Heart right ventricle (tissue), 16 donors: ENCODE data around the gene ELL. TPM values are rescaled to one million over a fixed set of nuclear protein-coding genes. Genes with fewer than 3 reads are reported as not detected.

Source experiments
- ATAC-seq, 8 donors: fragments of 200-7000 bp; cut with Tn5 transposase; one replicate each; pipeline ENCODE4 v1.9.1; 2020; ENCODE audit warnings: mild to moderate bottlenecking in 8 of 8, moderate library complexity in 8 of 8, moderate number of reproducible peaks in 1 of 8
- DNase-seq, 2 donors: peaks; one replicate each; pipeline ENCODE4 v3.0.0-alpha.2; 2020
- H3K27ac ChIP-seq, 10 donors: fragments of 200-600 bp; sonication (generic) in 2 of 10; one replicate each; pipeline versions ENCODE4 v1.5.0 to v1.8.0; 2020 to 2022; ENCODE audit warnings: mild to moderate bottlenecking in 3 of 10
- H3K27me3 ChIP-seq, 7 donors: fragments of 200-600 bp; one replicate each; pipeline ENCODE4 v1.8.0; 2021 to 2022; ENCODE audit warnings: mild to moderate bottlenecking in 2 of 7
- H3K36me3 ChIP-seq, 9 donors: fragments of 200-600 bp; sonication (generic) in 1 of 9; one replicate each; pipeline versions ENCODE4 v1.5.0 to v1.8.0; 2020 to 2022; ENCODE audit warnings: mild to moderate bottlenecking in 2 of 9
- H3K4me1 ChIP-seq, 9 donors: fragments of 200-600 bp; sonication (generic) in 1 of 9; one replicate each; pipeline versions ENCODE4 v1.5.0 to v1.8.0; 2020 to 2022; ENCODE audit warnings: mild to moderate bottlenecking in 4 of 9
- H3K4me3 ChIP-seq, 10 donors: fragments of 200-600 bp; sonication (generic) in 2 of 10; one replicate each; pipeline versions ENCODE4 v1.5.0 to v1.8.0; 2020 to 2022; ENCODE audit warnings: mild to moderate bottlenecking in 7 of 10, moderate library complexity in 2 of 10
- H3K9me3 ChIP-seq, 11 donors: fragments of 200-600 bp in 10 of 11; sonication (generic) in 2 of 11; one replicate each; pipeline versions ENCODE4 v1.5.0 to v1.8.0; 2013 to 2022; ENCODE audit warnings: mild to moderate bottlenecking in 2 of 11, control low read depth in 1 of 11, moderate library complexity in 1 of 11
- WGBS, 2 donors: extraction: QIAGEN DNeasy Blood & Tissue Kit; methylation state at CpG; one replicate each; pipeline ENCODE4 v1.1.7; 2013; ENCODE audit warnings: inconsistent platforms in 1 of 2; 5-methylcytosine and 5-hydroxymethylcytosine counted together
- intact Hi-C, 10 donors: fragments of 100-400 bp; cut with DNase I; formaldehyde crosslinking; loops; one replicate each; pipeline versions ENCODE4 v1.11.1 to v1.14.2; 2022
- polyA plus RNA-seq, 2 donors: library from polyadenylated mRNA; stranded (reverse); fragments of 200-250 nt; gene quantifications; one replicate each; pipeline ENCODE4 v1.2.3, GENCODE V29; 2013
- total RNA-seq, 10 donors: library from RNA; stranded (reverse); fragmentation: NEBNext Ultra II Directional in 3 of 10; extraction: Animal tissue kit (Norgen Biotek cat#: 25700) in 3 of 10; gene quantifications; one replicate each; pipeline versions ENCODE4 v1.2.1 to v1.2.4, GENCODE V29; 2021 to 2023
- TF ChIP-seq, protein P1 (sequence below), 9 donors: fragments of 200-600 bp; sonication (generic) in 2 of 9; IDR thresholded peaks; one replicate each; pipeline versions ENCODE4 v1.5.0 to v1.8.0; 2021 to 2022; ENCODE audit warnings: antibody characterized with exemption in 9 of 9, mild to moderate bottlenecking in 5 of 9, moderate library complexity in 1 of 9
- donor health status: Arrhythmogenic right ventricular cardiomyopathy.
- donor health status: ischemic (EF 13 %, LVEDD 7.1; RV severe dilation, severe dysfunction).
- donor health status: healthy with polysubstance abuse.
- donor health status: DM: no; HTN: yes; CAD: no.
- donor health status: DM: no; HTN: no; CAD: no.
- donor health status: ischemic (EF 25% LVEDD 6.9; RV normal size, moderate dysfunction).
- donor health status: ischemic (EF 25% LVEDD 5.7; RV mildly dilated, moderate dysfunction).
- donor health status: healthy.
- donor health status: DM: yes; HTN: yes; CAD: no.
- donor health status: Ischemic cardiomyopathy.
- donor health status: ischemic (EF 35%, LVEDD 5.7; RV mildly dilated, moderate dysfunction).
- donor health status: nonischemic (EF 11% LVEDD 7.7; RV severe dilation, severe dysfunction).
- donor health status: DM: yes; HTN: yes; CAD: no.
- donor health status: PGD.
- donor health status: ischemic (EF 29% LVEDD 5.4; RV normal size, mild dysfunction).
- donor health status: nonischemic (EF 23%, LVEDD 6.1; RV moderate dilation, normal function).

Gene ELL
- total and polyA plus RNA-seq, 12 donors: 4.0 to 13.1 (median 6.8) TPM

DNA sequence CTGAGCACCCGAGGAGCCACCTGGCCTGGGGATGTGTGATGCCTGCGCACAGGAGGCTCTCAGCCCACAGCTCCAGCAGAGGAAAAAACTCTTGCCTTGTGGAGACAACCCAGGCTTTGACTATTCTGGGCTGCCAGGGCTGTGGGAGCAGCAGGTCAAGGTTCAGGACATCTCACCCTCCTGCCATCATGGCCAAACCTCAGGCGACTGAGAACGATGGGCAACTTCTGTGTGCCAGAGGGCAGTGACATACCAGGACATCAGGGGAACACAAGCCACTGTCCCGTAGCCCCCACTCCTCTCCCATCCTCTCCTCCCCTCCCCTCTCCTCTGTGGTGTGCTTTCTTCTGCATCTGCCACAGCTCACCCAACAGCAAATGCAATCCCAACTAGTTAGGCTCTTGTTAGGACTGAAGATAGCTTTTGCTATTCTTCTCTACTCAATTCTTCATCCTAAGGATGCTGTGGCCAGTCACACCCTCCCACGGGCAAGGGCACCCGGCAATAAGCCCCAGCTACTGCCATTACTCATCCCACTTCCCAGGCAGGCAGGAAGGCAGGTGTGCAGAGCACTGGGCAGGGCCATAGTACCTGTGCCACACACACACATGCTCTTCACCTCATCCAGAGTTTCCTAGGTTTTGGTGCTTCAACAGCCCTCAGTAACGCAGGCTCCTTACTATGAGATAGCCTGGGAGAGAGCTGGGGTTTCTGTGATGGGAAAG, 16.8 kb downstream of the ELL start:
- TF ChIP-seq, protein P1, sequence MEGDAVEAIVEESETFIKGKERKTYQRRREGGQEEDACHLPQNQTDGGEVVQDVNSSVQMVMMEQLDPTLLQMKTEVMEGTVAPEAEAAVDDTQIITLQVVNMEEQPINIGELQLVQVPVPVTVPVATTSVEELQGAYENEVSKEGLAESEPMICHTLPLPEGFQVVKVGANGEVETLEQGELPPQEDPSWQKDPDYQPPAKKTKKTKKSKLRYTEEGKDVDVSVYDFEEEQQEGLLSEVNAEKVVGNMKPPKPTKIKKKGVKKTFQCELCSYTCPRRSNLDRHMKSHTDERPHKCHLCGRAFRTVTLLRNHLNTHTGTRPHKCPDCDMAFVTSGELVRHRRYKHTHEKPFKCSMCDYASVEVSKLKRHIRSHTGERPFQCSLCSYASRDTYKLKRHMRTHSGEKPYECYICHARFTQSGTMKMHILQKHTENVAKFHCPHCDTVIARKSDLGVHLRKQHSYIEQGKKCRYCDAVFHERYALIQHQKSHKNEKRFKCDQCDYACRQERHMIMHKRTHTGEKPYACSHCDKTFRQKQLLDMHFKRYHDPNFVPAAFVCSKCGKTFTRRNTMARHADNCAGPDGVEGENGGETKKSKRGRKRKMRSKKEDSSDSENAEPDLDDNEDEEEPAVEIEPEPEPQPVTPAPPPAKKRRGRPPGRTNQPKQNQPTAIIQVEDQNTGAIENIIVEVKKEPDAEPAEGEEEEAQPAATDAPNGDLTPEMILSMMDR (IDR thresholded peaks at IDR 0.05): no peak
- no peaks in the 10 kb centered on the region for H3K9me3 ChIP-seq
- ATAC-seq (no peak), DNase-seq (no peak)
- H3K4me3 ChIP-seq: no peak overlapping the region
- peak overlapping the region in 7 of 10 donors; percentile 63 to 90 (median 75) for H3K27ac ChIP-seq
- 63 to 75% methylated on average over 8 of the region's 8 CpGs for WGBS, 2 donors
- H3K4me1 ChIP-seq: peaks cover 69 to 100% (median 98%) of the 10 kb centered on the region in 9 donors
- intact Hi-C loops: loop anchor here in 3 of 10 donors (5.0 kb wide), 2 partner anchors 38 to 43 kb away; no protein-coding TSS in a partner anchor
- H3K36me3 ChIP-seq: peaks cover 0 to 5% (median 0%) of the 10 kb centered on the region in 9 donors
- no peaks in the 10 kb centered on the region for H3K27me3 ChIP-seq

DNA sequence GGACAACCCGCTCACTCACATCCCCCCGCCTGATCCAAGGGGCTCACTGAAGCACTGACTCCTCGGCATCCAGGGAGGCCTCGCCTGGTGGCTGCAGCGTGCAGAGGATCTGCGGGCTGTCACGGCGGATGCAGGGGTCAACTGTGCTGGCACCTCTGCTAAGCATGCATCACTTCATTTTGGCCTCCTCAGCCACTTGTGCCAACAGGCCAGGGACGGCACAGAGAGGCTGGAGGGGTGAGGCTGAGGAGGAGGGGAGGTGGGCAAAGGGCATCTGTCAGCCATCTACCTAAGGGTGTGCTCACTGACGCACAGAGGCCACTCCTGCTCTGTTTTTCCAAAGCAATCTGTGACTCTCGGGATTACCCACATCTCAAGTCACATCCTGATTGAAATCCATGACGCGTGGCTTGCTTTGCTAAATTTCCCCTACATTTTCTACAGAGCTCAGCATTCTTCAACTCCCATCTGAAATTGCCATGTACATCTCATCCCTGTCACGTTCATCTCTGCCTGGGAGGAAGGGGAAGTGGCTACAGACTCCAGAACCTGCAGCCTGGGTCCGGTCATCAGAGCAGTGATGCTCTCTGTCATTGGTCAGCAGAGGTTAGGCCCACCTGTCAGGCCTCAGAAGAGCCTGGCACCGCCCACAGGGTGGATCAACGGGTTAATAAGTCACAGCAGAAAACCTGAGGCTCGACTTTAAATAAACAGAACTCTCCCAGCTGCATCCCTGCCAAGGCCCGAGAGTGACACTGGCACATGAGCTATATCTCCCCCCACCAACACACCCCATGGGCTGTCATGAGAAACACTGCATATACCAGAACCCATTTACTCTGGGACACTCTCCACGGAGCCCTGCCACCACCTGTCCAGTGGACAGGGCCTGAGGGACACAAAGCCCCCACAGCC, 17.6 kb downstream of the ELL start:
- 61 to 65% methylated on average over 20 of the region's 20 CpGs for WGBS, 2 donors
- no peaks in the 10 kb centered on the region for H3K9me3 ChIP-seq
- peaks cover 0 to 5% (median 0%) of the 10 kb centered on the region in 9 donors for H3K36me3 ChIP-seq
- intact Hi-C loops: loop anchor here in 2 of 10 donors (5.0 kb wide), 2 partner anchors 37 to 42 kb away; no protein-coding TSS in a partner anchor
- TF ChIP-seq, protein P1 (IDR thresholded peaks at IDR 0.05): no peak
- DNase-seq (no peak), ATAC-seq (peak in 1 of 8 donors; percentile 1)
- H3K27me3 ChIP-seq: no peaks in the 10 kb centered on the region
- peak overlapping the region in 9 of 10 donors; percentile 32 to 90 (median 66) for H3K27ac ChIP-seq
- no peak overlapping the region for H3K4me3 ChIP-seq
- peaks cover 76 to 100% (median 100%) of the 10 kb centered on the region in 9 donors for H3K4me1 ChIP-seq

GRCh38 chr19:18503337-18503970, 18.4 kb downstream of the ELL start:
- WGBS, 2 donors: 47 to 58% methylated on average over 15 of the region's 15 CpGs
- H3K9me3 ChIP-seq: no peaks in the 10 kb centered on the region
- H3K4me3 ChIP-seq: no peak overlapping the region
- H3K27me3 ChIP-seq: no peaks in the 10 kb centered on the region
- TF ChIP-seq, protein P1 (IDR thresholded peaks at IDR 0.05): no peak
- peak overlapping the region in 9 of 10 donors; percentile 40 to 90 (median 66) for H3K27ac ChIP-seq
- peaks cover 75 to 100% (median 100%) of the 10 kb centered on the region in 9 donors for H3K4me1 ChIP-seq
- intact Hi-C loops: loop anchor here in 2 of 10 donors (5.0 kb wide), 2 partner anchors 36 to 41 kb away; no protein-coding TSS in a partner anchor
- H3K36me3 ChIP-seq: peaks cover 0 to 5% (median 0%) of the 10 kb centered on the region in 9 donors
- DNase-seq: no peak
- no peak for ATAC-seq
